Astrocyte (in vitro differentiated cells and primary cell): ENCODE data around the gene SREBF2.

Experiments used
- CTCF ChIP-seq: IDR thresholded peaks from 2 replicates; pipeline ENCODE4 v1.5.1; 2011; ENCODE audit warnings: low read depth, mild to moderate bottlenecking, inconsistent platforms, low read length, moderate library complexity; ENCODE audit not compliant: insufficient read depth
- EZH2 ChIP-seq: IDR thresholded peaks from 2 replicates; pipeline ENCODE4 v1.6.1; 2012; ENCODE audit warnings: mild to moderate bottlenecking, low read length, inconsistent platforms; ENCODE audit not compliant: insufficient read depth

DNA sequence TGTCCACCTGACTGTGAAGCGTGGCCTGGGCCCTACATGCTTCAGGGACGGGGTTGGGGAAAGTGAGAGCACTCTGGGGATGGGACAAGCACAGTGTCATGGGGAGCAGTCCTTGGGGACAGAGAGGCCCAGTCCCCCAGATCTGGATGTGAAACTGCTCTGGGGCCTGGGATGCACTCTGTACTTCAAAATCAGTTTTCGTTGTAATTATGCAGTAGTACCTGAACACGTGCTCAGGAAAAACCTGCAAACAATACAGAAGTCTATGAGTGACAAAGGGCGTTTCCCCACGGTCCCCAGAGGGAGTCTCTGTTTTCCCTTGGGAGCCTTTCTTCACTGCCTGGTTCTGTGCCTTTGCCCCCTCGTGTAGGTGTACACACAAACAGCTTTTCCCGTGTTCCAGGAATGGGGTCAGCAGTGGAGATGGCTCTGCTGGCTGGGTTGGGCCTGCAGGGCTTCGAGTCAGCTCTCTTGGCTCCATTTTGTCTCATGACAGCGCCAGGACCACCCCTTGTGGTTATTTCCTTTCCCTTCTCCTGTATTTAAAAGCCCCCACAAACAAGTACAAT, 98.9 kb downstream of the SREBF2 start:
- TF ChIP-seq CTCF (no peak), EZH2 (no peak)
